ENCODE data around the gene MPHOSPH9.

Gene MPHOSPH9

DNA sequence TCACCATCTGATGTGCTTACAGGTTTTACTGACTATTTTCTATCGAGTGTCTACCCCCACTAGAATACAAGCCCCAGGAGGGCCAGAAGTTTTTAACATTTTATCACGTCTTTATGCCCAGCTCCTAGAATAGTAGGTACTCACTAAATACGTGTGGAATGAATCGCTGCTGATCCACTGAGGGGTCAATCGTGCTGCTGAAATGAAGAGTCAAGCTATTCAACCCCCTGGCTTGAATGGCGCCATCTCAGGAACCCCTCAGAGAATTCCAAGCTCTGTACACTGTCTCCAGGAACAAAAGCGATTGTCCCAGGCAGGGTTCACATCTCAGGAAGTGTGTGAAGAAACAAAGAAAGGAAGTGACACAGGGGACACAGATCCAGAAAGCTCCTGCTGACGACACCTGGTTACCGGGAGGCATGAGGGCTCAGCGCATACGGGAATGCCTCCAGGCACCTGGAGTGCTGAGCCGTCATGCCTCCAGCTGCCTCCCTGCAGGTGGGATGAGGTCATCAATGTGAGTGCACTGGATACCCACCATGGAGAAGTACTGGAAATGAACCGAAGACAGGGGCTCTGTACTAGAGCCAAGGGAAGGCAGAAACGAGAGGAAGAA lies 127.6 kb downstream of the MPHOSPH9 start:
- TF ChIP-seq CREB1 (IDR thresholded peaks at IDR 0.05; ENCODE audit: low read depth) = peak; percentile 73; the same call in 1 of the 2 replicates
- peak; percentile 52; the same call in 1 of the 2 replicates for TF ChIP-seq FOXM1 (IDR thresholded peaks at IDR 0.05; ENCODE audit: borderline replicate concordance, low read depth)
- TF ChIP-seq RAD21 (IDR thresholded peaks at IDR 0.05; ENCODE audit: low read depth) = no peak
- TF ChIP-seq EP300 (IDR thresholded peaks at IDR 0.05; ENCODE audit: borderline replicate concordance) = peak; percentile 87
- TF ChIP-seq TCF12 (IDR thresholded peaks at IDR 0.05; ENCODE audit: low read depth) = peak; percentile 93
- peak; percentile 70 for TF ChIP-seq NFIC (IDR thresholded peaks at IDR 0.05)
- TF ChIP-seq, protein P1, sequence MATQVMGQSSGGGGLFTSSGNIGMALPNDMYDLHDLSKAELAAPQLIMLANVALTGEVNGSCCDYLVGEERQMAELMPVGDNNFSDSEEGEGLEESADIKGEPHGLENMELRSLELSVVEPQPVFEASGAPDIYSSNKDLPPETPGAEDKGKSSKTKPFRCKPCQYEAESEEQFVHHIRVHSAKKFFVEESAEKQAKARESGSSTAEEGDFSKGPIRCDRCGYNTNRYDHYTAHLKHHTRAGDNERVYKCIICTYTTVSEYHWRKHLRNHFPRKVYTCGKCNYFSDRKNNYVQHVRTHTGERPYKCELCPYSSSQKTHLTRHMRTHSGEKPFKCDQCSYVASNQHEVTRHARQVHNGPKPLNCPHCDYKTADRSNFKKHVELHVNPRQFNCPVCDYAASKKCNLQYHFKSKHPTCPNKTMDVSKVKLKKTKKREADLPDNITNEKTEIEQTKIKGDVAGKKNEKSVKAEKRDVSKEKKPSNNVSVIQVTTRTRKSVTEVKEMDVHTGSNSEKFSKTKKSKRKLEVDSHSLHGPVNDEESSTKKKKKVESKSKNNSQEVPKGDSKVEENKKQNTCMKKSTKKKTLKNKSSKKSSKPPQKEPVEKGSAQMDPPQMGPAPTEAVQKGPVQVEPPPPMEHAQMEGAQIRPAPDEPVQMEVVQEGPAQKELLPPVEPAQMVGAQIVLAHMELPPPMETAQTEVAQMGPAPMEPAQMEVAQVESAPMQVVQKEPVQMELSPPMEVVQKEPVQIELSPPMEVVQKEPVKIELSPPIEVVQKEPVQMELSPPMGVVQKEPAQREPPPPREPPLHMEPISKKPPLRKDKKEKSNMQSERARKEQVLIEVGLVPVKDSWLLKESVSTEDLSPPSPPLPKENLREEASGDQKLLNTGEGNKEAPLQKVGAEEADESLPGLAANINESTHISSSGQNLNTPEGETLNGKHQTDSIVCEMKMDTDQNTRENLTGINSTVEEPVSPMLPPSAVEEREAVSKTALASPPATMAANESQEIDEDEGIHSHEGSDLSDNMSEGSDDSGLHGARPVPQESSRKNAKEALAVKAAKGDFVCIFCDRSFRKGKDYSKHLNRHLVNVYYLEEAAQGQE (IDR thresholded peaks at IDR 0.05; ENCODE audit: low read depth) = no peak
- no peak for TF ChIP-seq CEBPB (IDR thresholded peaks at IDR 0.05)
- TF ChIP-seq ZBTB7A (IDR thresholded peaks at IDR 0.05; ENCODE audit: low read depth) = no peak
- 0 out of 2 replicates have a peak, but pooled peaks have one; percentile 32 for TF ChIP-seq YY1 (IDR thresholded peaks at IDR 0.05; ENCODE audit: low read depth)
- peak; percentile 40; the same call in 1 of the 2 replicates for TF ChIP-seq TEAD4 (IDR thresholded peaks at IDR 0.05)
- TF ChIP-seq EGR1 (IDR thresholded peaks at IDR 0.05) = no peak
- TF ChIP-seq, protein P2, sequence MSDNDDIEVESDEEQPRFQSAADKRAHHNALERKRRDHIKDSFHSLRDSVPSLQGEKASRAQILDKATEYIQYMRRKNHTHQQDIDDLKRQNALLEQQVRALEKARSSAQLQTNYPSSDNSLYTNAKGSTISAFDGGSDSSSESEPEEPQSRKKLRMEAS (IDR thresholded peaks at IDR 0.05) = peak; percentile 84

DNA sequence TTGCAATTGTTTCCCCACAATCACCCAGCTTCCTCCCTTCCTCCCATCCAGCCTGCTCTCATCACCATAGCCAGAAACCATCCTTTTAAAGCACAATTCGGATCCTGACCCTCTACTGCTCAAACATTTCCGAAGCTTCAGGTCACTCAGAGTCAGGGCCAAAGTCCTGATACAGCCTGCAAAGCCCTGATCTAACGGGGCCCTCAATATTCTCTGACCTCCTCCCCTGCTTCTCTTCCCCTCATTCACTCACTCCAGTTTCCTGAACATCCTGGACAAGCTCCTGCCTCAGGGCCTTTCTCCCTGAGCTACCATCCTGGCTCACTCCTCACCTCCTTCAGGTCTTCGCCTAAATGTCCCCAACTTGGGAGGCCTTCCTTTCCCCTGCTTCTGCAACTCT lies 128.1 kb downstream of the MPHOSPH9 start:
- TF ChIP-seq EGR1 (IDR thresholded peaks at IDR 0.05) = no peak
